GM23338 (cell line): ENCODE measurements around the gene RAB40B. TPM values are rescaled to one million over a fixed set of nuclear protein-coding genes. Genes with fewer than 3 reads are reported as not detected.

Experiments used
- CREB1 ChIP-seq: fragments of 250-450 bp; sonication (Bioruptor Pico); IDR thresholded peaks from 2 replicates; pipeline ENCODE4 v1.5.0; 2020; ENCODE audit warnings: low read depth, mild to moderate bottlenecking, moderate library complexity
- EZH2 ChIP-seq: fragments of 200-600 bp; sonication (generic); IDR thresholded peaks from one replicate; pipeline ENCODE4 v1.8.0; 2017; ENCODE audit warnings: antibody characterized with exemption, mild to moderate bottlenecking, low read depth; ENCODE audit not compliant: unreplicated experiment
- EZH2phosphoT487 ChIP-seq: fragments of 200-600 bp; sonication (generic); IDR thresholded peaks from one replicate; pipeline ENCODE4 v1.8.1; 2018; ENCODE audit warnings: antibody characterized with exemption; ENCODE audit not compliant: unreplicated experiment
- NANOG ChIP-seq: IDR thresholded peaks from 2 replicates; pipeline ENCODE4 v1.6.1; 2016; ENCODE audit warnings: antibody characterized with exemption, borderline replicate concordance
- ZNF114 ChIP-seq: fragments of 250-450 bp; sonication (Bioruptor Pico); IDR thresholded peaks from 2 replicates; pipeline ENCODE4 v1.5.0; 2020; ENCODE audit warnings: mild to moderate bottlenecking, moderate library complexity
- ZNF331 ChIP-seq: fragments of 250-450 bp; sonication (Bioruptor Pico); IDR thresholded peaks from 2 replicates; pipeline ENCODE4 v1.5.0; 2020; ENCODE audit warnings: low read depth, mild to moderate bottlenecking, moderate library complexity
- polyA plus RNA-seq: library from polyadenylated mRNA; unstranded; fragments of >200 nt; fragmentation: Nextera tagmentation; extraction: Ambion mirVana; gene quantifications from 2 replicates; pipeline ENCODE4 v1.2.1, GENCODE V29; 2016
- total RNA-seq: library from RNA; depleted of rRNA; stranded (reverse); fragments of >200 nt; shearing (Covaris generic); gene quantifications from 2 replicates; pipeline ENCODE4 v1.2.3, GENCODE V29; 2014
- TF ChIP-seq, protein P1 (sequence below): fragments of 250-450 bp; sonication (Bioruptor Pico); IDR thresholded peaks from 2 replicates; pipeline ENCODE4 v1.5.0; 2020; ENCODE audit warnings: mild to moderate bottlenecking, moderate library complexity
- TF ChIP-seq, protein P2 (sequence below): IDR thresholded peaks from 2 replicates; pipeline ENCODE4 v1.6.1; 2016; ENCODE audit warnings: antibody characterized with exemption
- TF ChIP-seq, protein P3 (sequence below), 2 experiments: fragments of 200-600 bp in 1 of 2; sonication (generic) in 1 of 2; conservative IDR thresholded peaks; 2 replicates each; pipeline versions ENCODE4 v1.5.1 to v1.6.1; 2016 to 2017; ENCODE audit warnings: antibody characterized with exemption in 2 of 2, low read depth in 2 of 2, mild to moderate bottlenecking in 2 of 2, moderate library complexity in 1 of 2

The RAB40B gene
- total and polyA plus RNA-seq, 2 experiments from 2014 or later, result 4.2 to 5.2 TPM

DNA sequence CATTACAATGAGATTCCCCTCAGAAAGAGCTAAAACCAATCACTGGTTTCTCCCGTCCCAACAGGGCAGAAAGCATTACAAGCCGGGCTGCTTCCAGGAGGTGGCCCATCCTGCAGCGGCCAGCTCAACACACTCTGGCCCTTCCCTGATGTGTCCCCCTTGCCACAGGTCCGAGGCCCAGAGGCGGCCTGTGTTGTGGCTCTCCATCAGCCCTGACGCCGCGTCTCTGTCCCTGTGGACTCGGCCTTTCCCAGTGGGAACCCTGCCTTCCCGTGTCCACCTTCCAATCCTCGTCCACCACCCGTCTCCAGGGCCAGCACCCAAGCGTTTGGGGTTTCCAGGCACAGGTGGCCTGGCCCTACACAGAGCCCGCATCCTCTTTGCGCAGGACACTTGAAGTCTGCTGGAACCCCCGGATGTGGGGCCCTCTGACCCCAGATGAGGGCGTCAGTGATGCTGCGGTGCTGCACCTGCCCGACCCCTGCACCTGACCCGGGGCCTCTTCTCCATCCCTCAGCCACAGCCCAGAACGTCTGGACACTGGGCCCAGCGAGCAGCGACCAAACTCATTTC, 21.1 kb downstream of the RAB40B start (continued):
- TF ChIP-seq, protein P1, sequence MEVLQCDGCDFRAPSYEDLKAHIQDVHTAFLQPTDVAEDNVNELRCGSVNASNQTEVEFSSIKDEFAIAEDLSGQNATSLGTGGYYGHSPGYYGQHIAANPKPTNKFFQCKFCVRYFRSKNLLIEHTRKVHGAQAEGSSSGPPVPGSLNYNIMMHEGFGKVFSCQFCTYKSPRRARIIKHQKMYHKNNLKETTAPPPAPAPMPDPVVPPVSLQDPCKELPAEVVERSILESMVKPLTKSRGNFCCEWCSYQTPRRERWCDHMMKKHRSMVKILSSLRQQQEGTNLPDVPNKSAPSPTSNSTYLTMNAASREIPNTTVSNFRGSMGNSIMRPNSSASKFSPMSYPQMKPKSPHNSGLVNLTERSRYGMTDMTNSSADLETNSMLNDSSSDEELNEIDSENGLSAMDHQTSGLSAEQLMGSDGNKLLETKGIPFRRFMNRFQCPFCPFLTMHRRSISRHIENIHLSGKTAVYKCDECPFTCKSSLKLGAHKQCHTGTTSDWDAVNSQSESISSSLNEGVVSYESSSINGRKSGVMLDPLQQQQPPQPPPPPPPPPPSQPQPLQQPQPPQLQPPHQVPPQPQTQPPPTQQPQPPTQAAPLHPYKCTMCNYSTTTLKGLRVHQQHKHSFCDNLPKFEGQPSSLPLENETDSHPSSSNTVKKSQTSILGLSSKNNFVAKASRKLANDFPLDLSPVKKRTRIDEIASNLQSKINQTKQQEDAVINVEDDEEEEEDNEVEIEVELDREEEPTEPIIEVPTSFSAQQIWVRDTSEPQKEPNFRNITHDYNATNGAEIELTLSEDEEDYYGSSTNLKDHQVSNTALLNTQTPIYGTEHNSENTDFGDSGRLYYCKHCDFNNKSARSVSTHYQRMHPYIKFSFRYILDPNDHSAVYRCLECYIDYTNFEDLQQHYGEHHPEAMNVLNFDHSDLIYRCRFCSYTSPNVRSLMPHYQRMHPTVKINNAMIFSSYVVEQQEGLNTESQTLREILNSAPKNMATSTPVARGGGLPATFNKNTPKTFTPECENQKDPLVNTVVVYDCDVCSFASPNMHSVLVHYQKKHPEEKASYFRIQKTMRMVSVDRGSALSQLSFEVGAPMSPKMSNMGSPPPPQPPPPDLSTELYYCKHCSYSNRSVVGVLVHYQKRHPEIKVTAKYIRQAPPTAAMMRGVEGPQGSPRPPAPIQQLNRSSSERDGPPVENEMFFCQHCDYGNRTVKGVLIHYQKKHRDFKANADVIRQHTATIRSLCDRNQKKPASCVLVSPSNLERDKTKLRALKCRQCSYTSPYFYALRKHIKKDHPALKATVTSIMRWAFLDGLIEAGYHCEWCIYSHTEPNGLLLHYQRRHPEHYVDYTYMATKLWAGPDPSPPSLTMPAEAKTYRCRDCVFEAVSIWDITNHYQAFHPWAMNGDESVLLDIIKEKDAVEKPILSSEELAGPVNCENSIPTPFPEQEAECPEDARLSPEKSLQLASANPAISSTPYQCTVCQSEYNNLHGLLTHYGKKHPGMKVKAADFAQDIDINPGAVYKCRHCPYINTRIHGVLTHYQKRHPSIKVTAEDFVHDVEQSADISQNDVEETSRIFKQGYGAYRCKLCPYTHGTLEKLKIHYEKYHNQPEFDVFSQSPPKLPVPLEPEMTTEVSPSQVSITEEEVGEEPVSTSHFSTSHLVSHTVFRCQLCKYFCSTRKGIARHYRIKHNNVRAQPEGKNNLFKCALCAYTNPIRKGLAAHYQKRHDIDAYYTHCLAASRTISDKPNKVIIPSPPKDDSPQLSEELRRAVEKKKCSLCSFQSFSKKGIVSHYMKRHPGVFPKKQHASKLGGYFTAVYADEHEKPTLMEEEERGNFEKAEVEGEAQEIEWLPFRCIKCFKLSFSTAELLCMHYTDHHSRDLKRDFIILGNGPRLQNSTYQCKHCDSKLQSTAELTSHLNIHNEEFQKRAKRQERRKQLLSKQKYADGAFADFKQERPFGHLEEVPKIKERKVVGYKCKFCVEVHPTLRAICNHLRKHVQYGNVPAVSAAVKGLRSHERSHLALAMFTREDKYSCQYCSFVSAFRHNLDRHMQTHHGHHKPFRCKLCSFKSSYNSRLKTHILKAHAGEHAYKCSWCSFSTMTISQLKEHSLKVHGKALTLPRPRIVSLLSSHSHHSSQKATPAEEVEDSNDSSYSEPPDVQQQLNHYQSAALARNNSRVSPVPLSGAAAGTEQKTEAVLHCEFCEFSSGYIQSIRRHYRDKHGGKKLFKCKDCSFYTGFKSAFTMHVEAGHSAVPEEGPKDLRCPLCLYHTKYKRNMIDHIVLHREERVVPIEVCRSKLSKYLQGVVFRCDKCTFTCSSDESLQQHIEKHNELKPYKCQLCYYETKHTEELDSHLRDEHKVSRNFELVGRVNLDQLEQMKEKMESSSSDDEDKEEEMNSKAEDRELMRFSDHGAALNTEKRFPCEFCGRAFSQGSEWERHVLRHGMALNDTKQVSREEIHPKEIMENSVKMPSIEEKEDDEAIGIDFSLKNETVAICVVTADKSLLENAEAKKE (CRISPR knock-in tag), result no peak
- TF ChIP-seq, protein P2, sequence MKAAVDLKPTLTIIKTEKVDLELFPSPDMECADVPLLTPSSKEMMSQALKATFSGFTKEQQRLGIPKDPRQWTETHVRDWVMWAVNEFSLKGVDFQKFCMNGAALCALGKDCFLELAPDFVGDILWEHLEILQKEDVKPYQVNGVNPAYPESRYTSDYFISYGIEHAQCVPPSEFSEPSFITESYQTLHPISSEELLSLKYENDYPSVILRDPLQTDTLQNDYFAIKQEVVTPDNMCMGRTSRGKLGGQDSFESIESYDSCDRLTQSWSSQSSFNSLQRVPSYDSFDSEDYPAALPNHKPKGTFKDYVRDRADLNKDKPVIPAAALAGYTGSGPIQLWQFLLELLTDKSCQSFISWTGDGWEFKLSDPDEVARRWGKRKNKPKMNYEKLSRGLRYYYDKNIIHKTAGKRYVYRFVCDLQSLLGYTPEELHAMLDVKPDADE, result no peak
- TF ChIP-seq, protein P3, sequence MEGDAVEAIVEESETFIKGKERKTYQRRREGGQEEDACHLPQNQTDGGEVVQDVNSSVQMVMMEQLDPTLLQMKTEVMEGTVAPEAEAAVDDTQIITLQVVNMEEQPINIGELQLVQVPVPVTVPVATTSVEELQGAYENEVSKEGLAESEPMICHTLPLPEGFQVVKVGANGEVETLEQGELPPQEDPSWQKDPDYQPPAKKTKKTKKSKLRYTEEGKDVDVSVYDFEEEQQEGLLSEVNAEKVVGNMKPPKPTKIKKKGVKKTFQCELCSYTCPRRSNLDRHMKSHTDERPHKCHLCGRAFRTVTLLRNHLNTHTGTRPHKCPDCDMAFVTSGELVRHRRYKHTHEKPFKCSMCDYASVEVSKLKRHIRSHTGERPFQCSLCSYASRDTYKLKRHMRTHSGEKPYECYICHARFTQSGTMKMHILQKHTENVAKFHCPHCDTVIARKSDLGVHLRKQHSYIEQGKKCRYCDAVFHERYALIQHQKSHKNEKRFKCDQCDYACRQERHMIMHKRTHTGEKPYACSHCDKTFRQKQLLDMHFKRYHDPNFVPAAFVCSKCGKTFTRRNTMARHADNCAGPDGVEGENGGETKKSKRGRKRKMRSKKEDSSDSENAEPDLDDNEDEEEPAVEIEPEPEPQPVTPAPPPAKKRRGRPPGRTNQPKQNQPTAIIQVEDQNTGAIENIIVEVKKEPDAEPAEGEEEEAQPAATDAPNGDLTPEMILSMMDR (conservative IDR thresholded peaks at IDR 0.05; ENCODE audit: low read depth in 2 of 2), result no peak
- TF ChIP-seq ZNF331 (CRISPR knock-in tag) (no peak), EZH2phosphoT487 (no peak), ZNF114 (CRISPR knock-in tag) (no peak), EZH2 (no peak), NANOG (no peak), CREB1 (no peak)
